ENCODE data around the gene KAZN.
A peak's percentile ranks its signal among the peaks of the same experiment; 100 is the strongest.

The KAZN gene

GRCh38 chr1:15110128-15110866 is 511.8 kb downstream of the KAZN start:
- DNase-seq (ENCODE audit: low read depth in 2 of 2): no peak

GRCh38 chr1:15110867-15111230 is 512.4 kb downstream of the KAZN start:
- DNase-seq (ENCODE audit: low read depth in 2 of 2): no peak

GRCh38 chr1:15113146-15113545 is 514.7 kb downstream of the KAZN start:
- no peak for DNase-seq (ENCODE audit: low read depth in 2 of 2)

GRCh38 chr1:15114884-15115283 is 516.4 kb downstream of the KAZN start:
- DNase-seq (ENCODE audit: low read depth in 2 of 2): no peak

- no peak for DNase-seq (ENCODE audit: low read depth in 2 of 2)
These were observed 517.3 kb downstream of the KAZN start for GRCh38 chr1:15115542-15116330.

- DNase-seq (ENCODE audit: low read depth in 2 of 2): no peak
These were observed 518.5 kb downstream of the KAZN start for GRCh38 chr1:15116966-15117365.

- DNase-seq (ENCODE audit: low read depth in 2 of 2): no peak
These were observed 519.3 kb downstream of the KAZN start for GRCh38 chr1:15117671-15118325.

- no peak for DNase-seq (ENCODE audit: low read depth in 2 of 2)
These were observed 520.1 kb downstream of the KAZN start for GRCh38 chr1:15118579-15118978.

GRCh38 chr1:15120251-15120945 is 521.9 kb downstream of the KAZN start:
- DNase-seq (ENCODE audit: low read depth in 2 of 2): no peak

- no peak for DNase-seq (ENCODE audit: low read depth in 2 of 2)
These were observed 523.8 kb downstream of the KAZN start for GRCh38 chr1:15122331-15122730.

- no peak for DNase-seq (ENCODE audit: low read depth in 2 of 2)
These were observed 524.8 kb downstream of the KAZN start for GRCh38 chr1:15123270-15123669.

GRCh38 chr1:15123925-15124324 is 525.4 kb downstream of the KAZN start:
- DNase-seq (ENCODE audit: low read depth in 2 of 2): no peak

GRCh38 chr1:15124362-15125100 is 526.0 kb downstream of the KAZN start:
- DNase-seq (ENCODE audit: low read depth in 2 of 2): no peak

- no peak for DNase-seq (ENCODE audit: low read depth in 2 of 2)
These were observed 526.7 kb downstream of the KAZN start for GRCh38 chr1:15125101-15125745.

- no peak for DNase-seq (ENCODE audit: low read depth in 2 of 2)
These were observed 529.6 kb downstream of the KAZN start for GRCh38 chr1:15128077-15128476.

- peak; percentile 57 to 69 for DNase-seq (ENCODE audit: low read depth in 2 of 2)
These were observed 530.2 kb downstream of the KAZN start for GRCh38 chr1:15128520-15129313.

- DNase-seq (ENCODE audit: low read depth in 2 of 2): no peak
These were observed 531.5 kb downstream of the KAZN start for GRCh38 chr1:15129944-15130343.

GRCh38 chr1:15130607-15131006 is 532.1 kb downstream of the KAZN start:
- no peak for DNase-seq (ENCODE audit: low read depth in 2 of 2)

GRCh38 chr1:15132965-15133364 is 534.5 kb downstream of the KAZN start:
- DNase-seq (ENCODE audit: low read depth in 2 of 2): no peak

GRCh38 chr1:15134285-15134684 is 535.8 kb downstream of the KAZN start:
- DNase-seq (ENCODE audit: low read depth in 2 of 2): no peak

Data from stimulated activated CD8-positive, alpha-beta memory T cell treated with anti-CD3 and anti-CD28 coated beads, Interleukin-2, amount 100 ng/mL, for 48 hours (primary cell).